Ishikawa (cell line): Measurements from ENCODE around the gene FUT3.

ENCODE experiments used
- CEBPB ChIP-seq: IDR thresholded peaks from 2 replicates; pipeline ENCODE4 v1.6.1; 2012
- EGR1 ChIP-seq: IDR thresholded peaks from 2 replicates; pipeline ENCODE4 v1.6.1; 2012
- FOXM1 ChIP-seq: IDR thresholded peaks from 2 replicates; pipeline ENCODE4 v1.6.1; 2012; ENCODE audit warnings: low read depth, borderline replicate concordance
- RAD21 ChIP-seq: IDR thresholded peaks from 2 replicates; pipeline ENCODE4 v1.6.1; 2012; ENCODE audit warnings: low read depth
- TAF1 ChIP-seq: IDR thresholded peaks from 2 replicates; pipeline ENCODE4 v1.6.1; 2012; ENCODE audit warnings: low read depth, mild to moderate bottlenecking
- TEAD4 ChIP-seq: IDR thresholded peaks from 2 replicates; pipeline ENCODE4 v1.6.1; 2012
- YY1 ChIP-seq: IDR thresholded peaks from 2 replicates; pipeline ENCODE4 v1.6.1; 2012; ENCODE audit warnings: low read depth
- TF ChIP-seq, protein P1 (sequence below): IDR thresholded peaks from 2 replicates; pipeline ENCODE4 v1.6.1; 2012
- TF ChIP-seq, protein P2 (sequence below): IDR thresholded peaks from 2 replicates; pipeline ENCODE4 v1.6.1; 2012; ENCODE audit warnings: low read depth, mild to moderate bottlenecking

DNA sequence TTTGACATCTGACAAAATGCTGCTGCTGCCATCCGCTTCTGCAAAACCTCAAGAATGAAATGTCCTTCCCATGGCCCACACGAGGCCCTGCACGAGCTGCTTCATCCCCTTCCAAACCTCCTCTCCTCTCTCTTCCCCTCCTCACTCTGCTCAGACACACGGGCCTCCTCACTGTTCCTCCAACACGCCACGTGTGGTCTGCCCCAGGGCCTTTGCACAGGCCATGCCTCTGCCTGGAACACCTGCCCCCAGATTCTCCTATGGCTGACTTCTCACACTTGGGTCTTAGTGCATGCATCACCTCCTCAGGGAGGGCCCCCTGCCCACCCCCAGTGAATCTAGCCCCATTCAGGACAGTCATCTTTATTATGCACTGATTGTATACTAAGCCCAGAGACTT lies 30.5 kb downstream of the FUT3 start:
- TF ChIP-seq TEAD4 (no peak), EGR1 (no peak), FOXM1 (no peak), TAF1 (no peak), CEBPB (no peak), RAD21 (no peak), YY1 (no peak)
- TF ChIP-seq, protein P1, sequence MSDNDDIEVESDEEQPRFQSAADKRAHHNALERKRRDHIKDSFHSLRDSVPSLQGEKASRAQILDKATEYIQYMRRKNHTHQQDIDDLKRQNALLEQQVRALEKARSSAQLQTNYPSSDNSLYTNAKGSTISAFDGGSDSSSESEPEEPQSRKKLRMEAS, result no peak
- TF ChIP-seq, protein P2, sequence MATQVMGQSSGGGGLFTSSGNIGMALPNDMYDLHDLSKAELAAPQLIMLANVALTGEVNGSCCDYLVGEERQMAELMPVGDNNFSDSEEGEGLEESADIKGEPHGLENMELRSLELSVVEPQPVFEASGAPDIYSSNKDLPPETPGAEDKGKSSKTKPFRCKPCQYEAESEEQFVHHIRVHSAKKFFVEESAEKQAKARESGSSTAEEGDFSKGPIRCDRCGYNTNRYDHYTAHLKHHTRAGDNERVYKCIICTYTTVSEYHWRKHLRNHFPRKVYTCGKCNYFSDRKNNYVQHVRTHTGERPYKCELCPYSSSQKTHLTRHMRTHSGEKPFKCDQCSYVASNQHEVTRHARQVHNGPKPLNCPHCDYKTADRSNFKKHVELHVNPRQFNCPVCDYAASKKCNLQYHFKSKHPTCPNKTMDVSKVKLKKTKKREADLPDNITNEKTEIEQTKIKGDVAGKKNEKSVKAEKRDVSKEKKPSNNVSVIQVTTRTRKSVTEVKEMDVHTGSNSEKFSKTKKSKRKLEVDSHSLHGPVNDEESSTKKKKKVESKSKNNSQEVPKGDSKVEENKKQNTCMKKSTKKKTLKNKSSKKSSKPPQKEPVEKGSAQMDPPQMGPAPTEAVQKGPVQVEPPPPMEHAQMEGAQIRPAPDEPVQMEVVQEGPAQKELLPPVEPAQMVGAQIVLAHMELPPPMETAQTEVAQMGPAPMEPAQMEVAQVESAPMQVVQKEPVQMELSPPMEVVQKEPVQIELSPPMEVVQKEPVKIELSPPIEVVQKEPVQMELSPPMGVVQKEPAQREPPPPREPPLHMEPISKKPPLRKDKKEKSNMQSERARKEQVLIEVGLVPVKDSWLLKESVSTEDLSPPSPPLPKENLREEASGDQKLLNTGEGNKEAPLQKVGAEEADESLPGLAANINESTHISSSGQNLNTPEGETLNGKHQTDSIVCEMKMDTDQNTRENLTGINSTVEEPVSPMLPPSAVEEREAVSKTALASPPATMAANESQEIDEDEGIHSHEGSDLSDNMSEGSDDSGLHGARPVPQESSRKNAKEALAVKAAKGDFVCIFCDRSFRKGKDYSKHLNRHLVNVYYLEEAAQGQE, result no peak
